H1 (cell line): ENCODE data around the gene TMCO1. TPM values are rescaled to one million over a fixed set of nuclear protein-coding genes. Genes with fewer than 3 reads are reported as not detected.

Experiments used
- CHD7 ChIP-seq: fragments of 300-600 bp; sonication (generic); IDR thresholded peaks from 2 replicates; pipeline ENCODE4 v1.7.1; 2012; ENCODE audit warnings: low read length, moderate library complexity, mild to moderate bottlenecking, inconsistent platforms; ENCODE audit not compliant: insufficient replicate concordance
- JUN ChIP-seq: IDR thresholded peaks from 2 replicates; pipeline ENCODE4 v1.6.1; 2011; ENCODE audit warnings: low read depth, mild to moderate bottlenecking, improper control_type of control experiment, low read length
- JUND ChIP-seq: IDR thresholded peaks from 2 replicates; pipeline ENCODE4 v1.6.1; 2011; ENCODE audit warnings: mild to moderate bottlenecking, improper control_type of control experiment, low read length
- KDM4A ChIP-seq: IDR thresholded peaks from one replicate; pipeline ENCODE4 v1.7.1; 2012; ENCODE audit warnings: low read depth, mild to moderate bottlenecking, moderate library complexity, low read length, inconsistent platforms; ENCODE audit not compliant: severe bottlenecking
- KDM5A ChIP-seq: fragments of 200-600 bp; IDR thresholded peaks from 2 replicates; pipeline ENCODE4 v1.7.1; 2012; ENCODE audit warnings: mild to moderate bottlenecking, low read length, inconsistent platforms, mixed read lengths
- SAP30 ChIP-seq: fragments of 300-600 bp; sonication (generic); IDR thresholded peaks from 2 replicates; pipeline ENCODE4 v1.7.1; 2012; ENCODE audit warnings: low read length, moderate library complexity, mild to moderate bottlenecking, inconsistent platforms; ENCODE audit not compliant: insufficient read depth, insufficient replicate concordance
- TBP ChIP-seq: IDR thresholded peaks from 2 replicates; pipeline ENCODE4 v1.6.1; 2011; ENCODE audit warnings: low read depth, low read length, improper control_type of control experiment
- polyA plus RNA-seq, 7 experiments: library from polyadenylated mRNA; depleted of rRNA in 3 of 7; stranded (reverse) in 5 of 7; unstranded in 2 of 7; fragments of >200 nt in 5 of 7; fragments of 200-250 nt in 2 of 7; gene quantifications; 1 replicate in 5 of 7; 2 replicates in 1 of 7; 4 replicates in 1 of 7; pipeline versions ENCODE4 v1.2.1 to v1.2.3, GENCODE V29; 2011 to 2013; ENCODE audit warnings: missing spikeins in 2 of 7, mixed read lengths in 2 of 7
- total RNA-seq: library from RNA; stranded (reverse); fragmentation: NEBNext Ultra II Directional; extraction: Animal tissue kit (Norgen Biotek cat#: 25700); gene quantifications from 2 replicates; pipeline ENCODE4 v1.2.1, GENCODE V29; 2021

TMCO1 gene
- total and polyA plus RNA-seq, 2 of the 8 experiments (the other 6 are each of a cell fraction or from before 2014, with no cell fraction given), result 61.6 to 63.8 TPM

- TF ChIP-seq CHD7, result no peak
- no peak for TF ChIP-seq JUND
- no peak for TF ChIP-seq KDM5A
- TF ChIP-seq KDM4A, result no peak
- TF ChIP-seq TBP, result no peak
- no peak for TF ChIP-seq SAP30
- TF ChIP-seq JUN, result no peak
These were observed 90.2 kb downstream of the TMCO1 start (continued) for GRCh38 chr1:165678509-165678908.
